Measurements from ENCODE around the gene NMNAT2. TPM values are rescaled to one million over a fixed set of nuclear protein-coding genes. Genes with fewer than 3 reads are reported as not detected.

The NMNAT2 gene
- total RNA-seq, 4 donors from 2014 or later, result 0.20 to 0.48 (median 0.27) TPM; not detected in 1

DNA sequence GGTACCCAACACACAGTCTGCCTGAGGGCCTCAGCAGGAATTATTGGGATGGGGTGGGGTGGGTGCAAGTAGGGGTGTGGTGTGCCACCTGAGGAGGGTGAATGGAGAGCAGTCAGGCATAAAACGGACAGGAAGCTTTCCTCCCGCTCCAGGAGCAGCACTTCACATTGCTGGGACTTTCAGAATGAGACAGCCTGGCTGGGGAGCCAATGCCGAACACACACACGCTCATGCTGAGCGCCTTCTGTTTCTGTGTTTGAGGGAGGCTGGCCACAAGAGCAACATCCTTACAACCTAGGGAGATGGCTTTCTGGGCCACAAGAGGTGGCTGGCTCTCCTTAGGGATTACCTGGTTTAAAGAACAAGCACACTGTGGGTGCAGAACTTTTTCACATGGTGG lies 134.1 kb downstream of the NMNAT2 start:
- Histone ChIP-seq H3K4me1 (peaks cover 0 to 13% (median 8%) of the 10 kb centered on the region in 4 donors), H3K27ac (no peak overlapping the region), H3K9me3 (no peaks in the 10 kb centered on the region), H3K4me3 (no peak overlapping the region), H3K27me3 (no peaks in the 10 kb centered on the region), H3K36me3 (no peaks in the 10 kb centered on the region)
- DNase-seq, result no peak
- TF ChIP-seq, protein P1, sequence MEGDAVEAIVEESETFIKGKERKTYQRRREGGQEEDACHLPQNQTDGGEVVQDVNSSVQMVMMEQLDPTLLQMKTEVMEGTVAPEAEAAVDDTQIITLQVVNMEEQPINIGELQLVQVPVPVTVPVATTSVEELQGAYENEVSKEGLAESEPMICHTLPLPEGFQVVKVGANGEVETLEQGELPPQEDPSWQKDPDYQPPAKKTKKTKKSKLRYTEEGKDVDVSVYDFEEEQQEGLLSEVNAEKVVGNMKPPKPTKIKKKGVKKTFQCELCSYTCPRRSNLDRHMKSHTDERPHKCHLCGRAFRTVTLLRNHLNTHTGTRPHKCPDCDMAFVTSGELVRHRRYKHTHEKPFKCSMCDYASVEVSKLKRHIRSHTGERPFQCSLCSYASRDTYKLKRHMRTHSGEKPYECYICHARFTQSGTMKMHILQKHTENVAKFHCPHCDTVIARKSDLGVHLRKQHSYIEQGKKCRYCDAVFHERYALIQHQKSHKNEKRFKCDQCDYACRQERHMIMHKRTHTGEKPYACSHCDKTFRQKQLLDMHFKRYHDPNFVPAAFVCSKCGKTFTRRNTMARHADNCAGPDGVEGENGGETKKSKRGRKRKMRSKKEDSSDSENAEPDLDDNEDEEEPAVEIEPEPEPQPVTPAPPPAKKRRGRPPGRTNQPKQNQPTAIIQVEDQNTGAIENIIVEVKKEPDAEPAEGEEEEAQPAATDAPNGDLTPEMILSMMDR (IDR thresholded peaks at IDR 0.05), result no peak
- TF ChIP-seq EP300 (IDR thresholded peaks at IDR 0.05; ENCODE audit: low read depth), result no peak
- TF ChIP-seq POLR2A (IDR thresholded peaks at IDR 0.05), result no peak
- no peak for TF ChIP-seq POLR2AphosphoS5 (IDR thresholded peaks at IDR 0.05)
- 88% methylated on average over 5 of the region's 5 CpGs; no CpG with 5 or more reads in 1 of the 2 donors for WGBS, 2 donors (ENCODE audit: low coverage in 1 of 2)
- intact Hi-C loops (cut with DNase I; ENCODE audit: low total_unique reads) (loop anchor here (5.0 to 10.0 kb wide), 3 partner anchors 33 to 341 kb away; partner anchors contain the start of gene SMG7), in situ Hi-C loops (cut with MboI; ENCODE audit: low pct_ligation_motif_present in 1 of 4, low pct_unique_long_range_greater_than_20kb in 1 of 4, low sequenced_read_pairs in 3 of 4) (loop anchor here in 3 of 4 donors (10.0 to 25.0 kb wide), 3 partner anchors 253 to 319 kb away; no protein-coding TSS in a partner anchor)

DNA sequence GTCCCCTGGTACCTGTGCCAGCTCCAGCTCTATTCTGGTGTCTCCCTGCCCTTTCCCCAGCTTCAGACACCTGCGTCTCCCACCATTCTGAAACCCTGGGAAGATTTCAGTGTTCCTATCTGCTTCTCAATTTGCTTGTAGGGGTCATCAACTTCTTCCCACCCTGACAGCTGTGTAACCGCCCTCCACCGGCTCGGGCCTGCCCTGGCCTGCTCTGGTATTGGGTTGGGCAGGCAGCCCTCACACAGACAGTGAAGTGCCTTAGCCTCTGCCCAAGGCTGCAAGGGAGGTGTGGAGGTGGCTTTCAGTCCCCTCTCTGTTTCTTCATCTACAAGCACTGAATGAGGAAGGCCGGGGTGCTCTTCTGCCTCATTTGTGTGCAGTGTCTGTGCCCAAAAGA lies 134.9 kb downstream of the NMNAT2 start:
- in situ Hi-C loops (cut with MboI; ENCODE audit: low pct_ligation_motif_present in 1 of 4, low pct_unique_long_range_greater_than_20kb in 1 of 4, low sequenced_read_pairs in 3 of 4) (loop anchor here in 3 of 4 donors (10.0 to 25.0 kb wide), 3 partner anchors 254 to 318 kb away; no protein-coding TSS in a partner anchor), intact Hi-C loops (cut with DNase I; ENCODE audit: low total_unique reads) (loop anchor here (5.0 to 10.0 kb wide), 3 partner anchors 34 to 342 kb away; partner anchors contain the start of gene SMG7)
- H3K9me3 ChIP-seq, result no peaks in the 10 kb centered on the region
- no peak for DNase-seq
- no peak overlapping the region for H3K4me3 ChIP-seq
- no peaks in the 10 kb centered on the region for H3K27me3 ChIP-seq
- H3K36me3 ChIP-seq, result no peaks in the 10 kb centered on the region
- no peak overlapping the region for H3K27ac ChIP-seq
- 82 to 100% methylated on average over 1 to 5 of the region's 5 CpGs for WGBS, 2 donors (ENCODE audit: low coverage in 1 of 2)
- peaks cover 0 to 20% (median 8%) of the 10 kb centered on the region in 4 donors for H3K4me1 ChIP-seq
- TF ChIP-seq, protein P1 (IDR thresholded peaks at IDR 0.05), result no peak
- no peak for TF ChIP-seq POLR2AphosphoS5 (IDR thresholded peaks at IDR 0.05)
- TF ChIP-seq POLR2A (IDR thresholded peaks at IDR 0.05), result no peak
- TF ChIP-seq EP300 (IDR thresholded peaks at IDR 0.05; ENCODE audit: low read depth), result no peak

DNA sequence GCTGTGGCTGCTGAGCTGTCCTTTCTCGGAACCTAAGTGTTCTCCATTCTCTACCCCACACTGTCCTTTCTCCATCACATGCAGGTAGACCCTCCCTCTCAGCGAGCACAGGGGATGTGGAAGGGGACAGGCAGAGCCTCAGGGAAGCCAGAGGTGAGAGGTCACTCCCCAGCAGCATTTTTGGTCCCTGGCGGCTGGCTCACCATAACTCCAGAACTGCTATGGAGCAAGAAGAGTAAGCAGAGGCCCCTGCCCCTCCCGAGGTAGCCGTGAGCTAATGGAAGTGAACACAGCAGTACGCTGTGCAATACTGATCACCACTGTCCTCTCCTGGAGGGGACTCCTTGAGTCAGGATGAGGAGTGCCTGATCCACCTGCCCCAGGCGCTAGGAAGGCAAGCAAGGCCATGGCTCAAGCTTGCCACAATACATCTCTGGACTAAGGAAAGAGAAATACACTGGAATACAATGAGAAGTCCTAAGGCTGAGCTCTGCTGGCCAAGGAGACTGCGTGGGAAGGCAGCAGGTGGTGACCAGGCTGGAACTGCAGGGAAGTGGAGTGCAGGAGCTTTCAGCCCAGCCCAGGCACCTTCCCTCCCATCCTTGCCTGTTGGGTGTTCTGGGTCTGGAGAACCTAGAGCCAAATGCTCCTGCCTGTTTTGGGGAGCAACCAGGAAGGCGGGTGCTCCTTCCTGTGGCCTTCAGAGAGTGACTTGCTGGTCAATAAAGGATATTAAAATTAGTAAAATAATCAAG lies 135.9 kb downstream of the NMNAT2 start:
- DNase-seq, result no peak
- 75 to 93% methylated on average over 2 to 9 of the region's 9 CpGs for WGBS, 2 donors (ENCODE audit: low coverage in 1 of 2)
- Histone ChIP-seq H3K4me3 (no peak overlapping the region), H3K27me3 (no peaks in the 10 kb centered on the region), H3K4me1 (peaks cover 0 to 20% (median 8%) of the 10 kb centered on the region in 4 donors), H3K9me3 (no peaks in the 10 kb centered on the region), H3K27ac (peak overlapping the region; percentile 14 to 76 (median 68)), H3K36me3 (no peaks in the 10 kb centered on the region)
- no peak for TF ChIP-seq EP300 (IDR thresholded peaks at IDR 0.05; ENCODE audit: low read depth)
- TF ChIP-seq POLR2AphosphoS5 (IDR thresholded peaks at IDR 0.05), result no peak
- TF ChIP-seq POLR2A (IDR thresholded peaks at IDR 0.05), result no peak
- TF ChIP-seq, protein P1 (IDR thresholded peaks at IDR 0.05), result no peak
- intact Hi-C loops (cut with DNase I; ENCODE audit: low total_unique reads), result loop anchor here (5.0 to 10.0 kb wide), 3 partner anchors 35 to 343 kb away; partner anchors contain the start of gene SMG7
- in situ Hi-C loops (cut with MboI; ENCODE audit: low pct_ligation_motif_present in 1 of 4, low pct_unique_long_range_greater_than_20kb in 1 of 4, low sequenced_read_pairs in 3 of 4), result loop anchor here in 3 of 4 donors (10.0 to 25.0 kb wide), 3 partner anchors 255 to 317 kb away; no protein-coding TSS in a partner anchor

DNA sequence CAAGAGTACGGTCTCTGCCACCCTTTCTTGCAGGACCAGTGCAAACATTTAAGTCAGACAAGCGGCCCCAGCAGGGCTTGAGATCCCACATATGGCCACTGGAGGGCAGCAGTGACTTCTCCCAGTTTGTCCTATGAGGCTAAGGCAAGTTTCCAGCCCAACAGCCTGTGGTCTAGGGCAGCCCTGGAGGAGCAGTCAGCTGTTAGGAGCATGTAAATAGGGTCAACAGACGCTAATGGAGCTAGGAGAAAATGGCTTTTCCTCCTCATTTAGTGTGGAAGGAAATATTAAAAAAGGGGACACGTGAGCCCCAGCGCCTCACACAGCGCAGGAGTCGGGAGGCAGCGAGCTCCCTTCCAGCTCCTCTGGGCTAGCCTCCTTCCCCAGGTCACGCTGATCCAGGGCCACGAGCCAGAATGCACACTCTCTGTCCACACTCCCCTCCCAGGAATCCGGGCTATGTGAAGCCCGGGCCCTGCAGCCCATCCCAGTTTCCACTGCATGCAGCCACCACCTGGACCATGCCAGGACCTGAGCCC lies 136.6 kb downstream of the NMNAT2 start:
- intact Hi-C loops (cut with DNase I; ENCODE audit: low total_unique reads) (loop anchor here (5.0 to 10.0 kb wide), 3 partner anchors 36 to 343 kb away; partner anchors contain the start of gene SMG7), in situ Hi-C loops (cut with MboI; ENCODE audit: low pct_ligation_motif_present in 1 of 4, low pct_unique_long_range_greater_than_20kb in 1 of 4, low sequenced_read_pairs in 3 of 4) (loop anchor here in 3 of 4 donors (10.0 to 25.0 kb wide), 3 partner anchors 256 to 317 kb away; no protein-coding TSS in a partner anchor)
- Histone ChIP-seq H3K9me3 (no peaks in the 10 kb centered on the region), H3K4me3 (no peak overlapping the region), H3K36me3 (no peaks in the 10 kb centered on the region), H3K27me3 (no peaks in the 10 kb centered on the region), H3K4me1 (peaks cover 0 to 20% (median 5%) of the 10 kb centered on the region in 4 donors), H3K27ac (peak overlapping the region; percentile 14 to 76 (median 68))
- peak; percentile 89 for DNase-seq
- WGBS, 2 donors (ENCODE audit: low coverage in 1 of 2), result 11 to 38% methylated on average over 2 to 12 of the region's 12 CpGs
- TF ChIP-seq, protein P1 (IDR thresholded peaks at IDR 0.05), result peak; percentile 88 to 93 (median 90)
- TF ChIP-seq EP300 (IDR thresholded peaks at IDR 0.05; ENCODE audit: low read depth) (no peak), POLR2AphosphoS5 (IDR thresholded peaks at IDR 0.05) (no peak), POLR2A (IDR thresholded peaks at IDR 0.05) (no peak)

Data from transverse colon (tissue), 4 donors.